HG02763 (cell line): ENCODE measurements around the gene CHRNG.

Experiments
- ATAC-seq: cut with Tn5 transposase; IDR thresholded peaks from one replicate; pipeline ENCODE4 v1.9.1; 2021; ENCODE audit warnings: mild to moderate bottlenecking, moderate library complexity; ENCODE audit not compliant: unreplicated experiment

CHRNG gene

DNA sequence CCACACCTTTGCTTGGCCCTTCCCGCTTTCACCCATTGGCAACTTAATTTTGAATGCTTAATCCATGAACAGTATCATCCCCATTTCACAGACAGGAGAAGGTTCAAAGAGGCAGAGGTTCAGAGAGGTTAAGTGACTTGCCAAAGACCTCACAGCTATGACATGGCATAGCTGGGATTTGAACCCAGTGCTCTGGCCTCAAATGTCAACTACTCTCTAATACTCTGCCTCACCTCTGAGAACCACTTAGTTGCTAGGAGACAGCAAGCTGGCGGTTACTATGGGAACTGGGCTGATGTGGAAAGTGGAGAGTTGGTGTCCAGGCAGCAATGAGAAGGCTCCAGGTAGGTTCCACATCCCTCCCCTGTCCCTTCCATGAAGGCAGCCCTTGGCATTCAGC is 35.1 kb upstream of the CHRNG start:
- no peak for ATAC-seq

DNA sequence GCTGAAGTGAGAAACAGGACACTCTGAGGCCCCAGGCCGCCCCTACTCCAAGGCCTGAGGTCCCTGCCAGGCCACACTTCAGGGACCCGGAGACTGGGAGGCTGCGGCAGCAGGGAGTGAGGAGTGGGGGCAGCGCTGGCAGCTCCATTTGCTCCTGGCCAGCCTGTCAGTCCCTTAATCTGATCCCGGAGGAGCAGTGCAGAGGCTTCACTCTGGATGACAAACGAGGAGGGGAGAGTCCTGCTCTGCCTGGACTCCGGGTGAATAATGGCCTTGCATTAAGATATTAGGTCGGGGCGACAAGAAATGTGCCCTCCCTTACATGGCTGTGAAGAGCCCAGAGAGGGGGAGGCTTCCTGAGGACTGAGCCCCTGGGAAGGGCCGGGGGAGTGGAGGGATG is 33.6 kb upstream of the CHRNG start:
- no peak for ATAC-seq

- ATAC-seq = no peak
Observed at GRCh38 chr2:232506709-232507108, 32.8 kb upstream of the CHRNG start.

- no peak for ATAC-seq
Observed at GRCh38 chr2:232508251-232508650, 31.2 kb upstream of the CHRNG start.

DNA sequence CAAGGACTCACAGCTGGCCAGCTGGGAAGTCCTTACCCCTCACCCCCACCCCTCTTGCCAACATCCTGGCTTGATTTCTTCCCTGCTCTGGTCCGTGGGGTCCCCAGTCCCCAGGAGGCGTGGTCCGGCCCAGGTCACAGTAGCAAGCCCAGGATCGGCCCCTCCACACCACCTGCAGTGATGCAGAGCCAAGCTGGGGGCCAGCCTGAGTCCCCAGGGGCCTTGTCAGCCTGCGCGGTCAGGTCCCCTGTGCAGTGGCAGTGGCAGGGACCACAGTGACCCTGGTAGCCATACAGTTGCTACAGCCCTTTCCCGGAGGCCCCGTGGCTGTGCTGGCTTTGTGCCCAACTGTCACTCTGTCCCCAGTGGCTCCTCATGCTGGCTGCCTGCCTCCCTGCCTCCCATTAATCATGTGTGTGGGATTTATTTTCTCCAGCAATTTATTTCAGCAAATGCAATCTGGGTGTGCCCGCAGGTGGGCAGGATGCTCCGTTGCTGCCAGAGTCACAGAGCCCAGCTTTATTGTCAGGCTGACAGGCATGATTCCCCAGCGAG is 28.1 kb upstream of the CHRNG start:
- ATAC-seq = no peak

- ATAC-seq = no peak
Observed at GRCh38 chr2:232512602-232513001, 26.9 kb upstream of the CHRNG start.

DNA sequence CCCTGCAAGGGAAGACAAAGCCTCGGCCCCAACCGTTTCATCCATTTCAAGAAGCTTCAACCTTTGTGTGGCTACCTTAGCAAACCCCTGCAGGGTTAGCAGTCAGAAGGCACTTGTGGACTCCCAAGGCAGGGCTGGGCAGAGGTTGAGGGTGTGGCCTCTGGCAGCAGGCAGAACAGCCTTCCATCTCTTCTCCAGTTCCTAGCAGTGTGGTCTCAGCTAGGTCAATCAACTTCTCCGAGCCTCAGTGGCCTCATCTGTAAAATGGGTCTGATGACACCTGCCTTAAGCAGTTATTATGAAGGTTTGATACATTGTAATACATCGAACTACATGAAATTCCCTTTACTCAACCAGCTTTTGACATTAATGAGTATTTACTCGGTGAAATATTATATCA is 26.1 kb upstream of the CHRNG start:
- no peak for ATAC-seq

- no peak for ATAC-seq
Observed at GRCh38 chr2:232515639-232516038, 23.9 kb upstream of the CHRNG start.

DNA sequence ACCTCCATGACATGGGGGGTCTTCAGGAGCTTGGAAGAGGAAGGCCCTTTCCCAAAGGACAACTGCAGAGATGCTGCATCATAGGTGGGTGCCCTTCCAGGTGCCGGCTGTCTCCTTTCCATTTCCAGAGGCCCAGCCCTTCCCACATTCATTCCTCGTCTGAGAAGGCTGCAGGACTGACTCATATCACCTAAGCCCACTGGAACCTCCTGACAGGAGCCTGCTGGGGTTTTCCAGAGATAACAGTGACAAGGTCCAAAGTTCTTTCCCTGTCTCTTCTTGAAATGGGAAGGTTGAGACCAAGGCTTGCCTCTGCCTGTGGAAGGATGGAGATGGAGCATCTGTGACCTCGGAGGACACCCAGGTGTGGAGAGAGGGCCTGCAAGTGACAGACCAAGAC is 22.9 kb upstream of the CHRNG start:
- no peak for ATAC-seq

GRCh38 chr2:232518844-232519243 is 20.6 kb upstream of the CHRNG start:
- ATAC-seq = no peak

- ATAC-seq = no peak
Observed at GRCh38 chr2:232519581-232520438, 19.7 kb upstream of the CHRNG start, which contains the start of gene PRSS56. Gene PRSS56, plus strand, starts transcription at chr2:232520388. Its CDS starts 211 bp downstream, at chr2:232520599.

- ATAC-seq = no peak
Observed at GRCh38 chr2:232520489-232520888, 19.0 kb upstream of the CHRNG start.

- no peak for ATAC-seq
Observed at GRCh38 chr2:232521098-232521497, 18.4 kb upstream of the CHRNG start.

- ATAC-seq = no peak
Observed at GRCh38 chr2:232521959-232522622, 17.4 kb upstream of the CHRNG start.

DNA sequence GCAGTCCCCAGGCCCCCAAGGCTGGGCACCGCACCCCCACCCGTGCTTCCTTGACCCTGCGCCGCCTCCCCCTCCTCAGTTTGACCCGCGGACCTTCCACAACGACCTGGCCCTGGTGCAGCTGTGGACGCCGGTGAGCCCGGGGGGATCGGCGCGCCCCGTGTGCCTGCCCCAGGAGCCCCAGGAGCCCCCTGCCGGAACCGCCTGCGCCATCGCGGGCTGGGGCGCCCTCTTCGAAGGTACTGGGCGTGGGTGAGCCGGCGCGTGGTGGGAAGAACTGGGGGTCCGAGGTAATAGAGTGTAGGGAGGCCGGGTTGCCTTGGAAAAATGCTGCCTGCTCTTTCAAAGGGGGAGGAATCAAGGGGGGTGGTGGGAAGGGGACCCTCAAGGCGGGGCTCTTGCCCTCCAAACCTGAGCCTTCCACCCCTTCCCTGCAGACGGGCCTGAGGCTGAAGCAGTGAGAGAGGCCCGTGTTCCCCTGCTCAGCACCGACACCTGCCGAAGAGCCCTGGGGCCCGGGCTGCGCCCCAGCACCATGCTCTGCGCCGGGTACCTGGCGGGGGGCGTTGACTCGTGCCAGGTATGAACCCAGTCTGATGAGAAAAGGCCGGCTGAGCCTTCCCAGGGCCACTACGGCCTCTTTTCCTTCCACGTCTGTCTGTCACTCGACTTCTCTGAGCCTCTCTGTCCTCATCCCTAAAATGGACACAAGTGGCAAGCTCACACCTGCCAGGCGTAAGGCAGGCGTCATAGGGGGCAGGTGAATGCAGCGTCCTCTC is 16.7 kb upstream of the CHRNG start:
- ATAC-seq = no peak

GRCh38 chr2:232523402-232523681 is 16.1 kb upstream of the CHRNG start:
- no peak for ATAC-seq

GRCh38 chr2:232523682-232524597 is 15.6 kb upstream of the CHRNG start:
- ATAC-seq = no peak

DNA sequence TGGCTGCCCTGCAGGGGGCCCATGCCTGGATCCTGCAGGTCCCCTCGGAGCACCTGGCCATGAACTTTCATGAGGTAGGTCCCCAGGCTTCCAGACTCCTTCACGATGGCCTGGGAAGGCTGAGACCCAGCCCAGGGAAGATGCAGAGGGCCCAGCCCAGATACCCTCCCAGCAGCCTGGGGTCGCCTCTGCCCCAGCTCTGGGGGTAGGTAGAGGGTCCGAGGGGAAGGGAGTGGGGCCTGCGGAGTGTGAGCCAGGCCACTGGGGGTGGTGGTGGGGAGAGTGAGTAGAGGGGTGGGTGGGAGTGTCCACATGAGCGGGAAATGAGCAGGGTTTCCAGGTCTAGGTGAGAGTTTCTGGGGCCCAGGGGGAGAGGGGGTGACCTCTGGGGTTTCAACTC is 14.7 kb upstream of the CHRNG start:
- ATAC-seq = no peak

DNA sequence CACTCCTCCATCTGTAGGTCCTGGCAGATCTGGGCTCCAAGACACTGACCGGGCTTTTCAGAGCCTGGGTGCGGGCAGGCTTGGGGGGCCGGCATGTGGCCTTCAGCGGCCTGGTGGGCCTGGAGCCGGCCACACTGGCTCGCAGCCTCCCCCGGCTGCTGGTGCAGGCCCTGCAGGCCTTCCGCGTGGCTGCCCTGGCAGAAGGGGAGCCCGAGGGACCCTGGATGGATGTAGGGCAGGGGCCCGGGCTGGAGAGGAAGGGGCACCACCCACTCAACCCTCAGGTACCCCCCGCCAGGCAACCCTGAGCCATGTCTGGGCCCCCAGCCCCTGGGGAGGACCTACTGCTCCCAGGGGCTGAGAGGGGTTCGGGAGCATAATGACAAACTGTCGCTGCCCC is 14.3 kb upstream of the CHRNG start:
- ATAC-seq = no peak

DNA sequence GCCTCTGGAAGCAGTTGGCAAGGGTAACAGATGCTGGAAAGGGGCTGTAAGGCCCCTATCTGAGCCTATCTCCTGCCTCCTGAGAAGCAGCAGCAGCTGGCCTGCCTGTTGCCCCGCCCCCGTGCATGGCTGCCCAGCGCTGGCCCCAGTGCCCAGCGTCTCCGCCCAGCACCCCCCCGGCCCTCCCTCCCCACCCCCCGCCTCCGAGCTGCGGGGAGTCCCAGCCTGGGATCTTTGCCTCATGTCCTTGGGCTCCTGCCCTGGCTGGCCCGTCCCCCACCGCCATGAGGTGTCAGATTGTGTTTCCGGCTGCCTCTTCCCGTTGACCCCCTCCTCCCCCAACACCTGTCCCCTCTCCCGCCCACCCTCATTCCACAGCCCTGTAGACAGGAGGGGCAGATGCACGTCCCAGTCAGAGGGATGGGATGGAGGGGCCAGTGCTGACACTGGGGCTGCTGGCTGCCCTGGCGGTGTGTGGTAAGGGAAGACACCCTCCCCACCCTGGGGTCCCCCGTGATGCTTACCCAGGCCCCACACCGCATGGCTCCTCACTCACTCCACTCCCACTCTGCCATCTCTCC is 13.6 kb upstream of the CHRNG start, which contains the start of gene CHRND:
Gene CHRND, plus strand, starts transcription at position 370 of the 581 bp plus-strand sequence. Its CDS starts 56 bp downstream, at position 426.
- ATAC-seq = no peak
